GM12873 (cell line): ENCODE measurements around the gene SLC35A3.

Experiments
- CTCF ChIP-seq: IDR thresholded peaks from 2 replicates; pipeline ENCODE4 v1.5.1; 2012; ENCODE audit warnings: low read depth, mild to moderate bottlenecking, moderate library complexity, low read length, control low read depth; ENCODE audit not compliant: insufficient read depth; ENCODE audit errors: missing control alignments

SLC35A3 gene

DNA sequence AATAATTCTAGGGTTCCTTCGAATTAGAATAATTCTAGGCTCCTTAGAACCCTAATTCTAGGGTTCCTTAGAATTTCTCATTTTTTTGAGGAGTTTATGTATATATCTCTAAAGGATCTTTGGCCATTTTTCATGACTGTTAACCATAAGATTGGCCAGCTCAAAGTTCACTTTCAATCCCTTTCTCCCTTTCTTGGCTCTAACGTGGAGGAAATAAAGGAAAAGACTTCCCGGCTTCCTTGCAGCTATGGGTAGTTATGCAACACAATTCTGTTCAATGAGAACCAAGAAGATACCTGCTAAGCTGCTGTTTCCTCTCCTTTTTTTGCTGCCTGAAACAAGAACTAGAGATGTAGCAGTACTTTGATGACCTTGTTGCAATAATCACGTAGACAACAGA is 27.2 kb downstream of the SLC35A3 start:
- no peak for TF ChIP-seq CTCF

GRCh38 chr1:100001462-100001861 is 31.7 kb downstream of the SLC35A3 start:
- TF ChIP-seq CTCF = no peak

DNA sequence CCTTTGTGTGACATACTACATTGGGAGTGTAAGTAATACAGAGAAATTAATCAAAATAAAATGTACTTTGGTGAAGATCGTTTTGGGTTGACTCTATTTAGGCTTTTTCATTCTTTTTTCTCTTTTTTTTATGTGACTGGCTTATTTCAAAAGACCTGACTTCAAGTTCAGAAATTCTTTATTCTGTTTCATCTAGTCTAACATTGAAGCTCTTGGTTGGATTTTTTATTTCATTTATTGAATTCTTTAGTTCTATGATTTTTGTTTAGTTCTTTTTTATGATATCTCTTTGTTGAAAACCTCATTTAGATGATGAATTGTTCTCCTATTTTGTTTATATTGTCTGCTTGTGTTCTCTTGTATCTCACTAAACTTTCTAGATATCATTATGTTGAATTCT is 35.6 kb downstream of the SLC35A3 start:
- no peak for TF ChIP-seq CTCF

DNA sequence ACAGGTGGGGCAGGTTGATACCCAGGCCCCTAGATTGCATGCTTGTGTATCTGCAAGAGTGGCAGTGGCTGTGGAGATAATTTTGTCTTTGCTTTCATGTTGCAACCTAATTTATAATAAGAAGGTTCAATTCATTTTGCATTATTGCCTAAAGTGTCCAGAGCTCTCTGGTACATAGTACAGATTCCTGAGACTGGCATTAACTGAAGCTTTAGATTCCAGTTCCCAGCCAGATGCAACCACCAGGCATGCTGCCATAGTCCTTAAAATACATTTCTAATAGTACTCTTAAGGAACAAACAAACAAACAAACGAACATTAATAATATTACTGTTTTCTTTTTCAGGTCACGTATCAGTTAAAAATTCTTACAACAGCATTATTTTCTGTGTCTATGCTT is 36.9 kb downstream of the SLC35A3 start:
- no peak for TF ChIP-seq CTCF

DNA sequence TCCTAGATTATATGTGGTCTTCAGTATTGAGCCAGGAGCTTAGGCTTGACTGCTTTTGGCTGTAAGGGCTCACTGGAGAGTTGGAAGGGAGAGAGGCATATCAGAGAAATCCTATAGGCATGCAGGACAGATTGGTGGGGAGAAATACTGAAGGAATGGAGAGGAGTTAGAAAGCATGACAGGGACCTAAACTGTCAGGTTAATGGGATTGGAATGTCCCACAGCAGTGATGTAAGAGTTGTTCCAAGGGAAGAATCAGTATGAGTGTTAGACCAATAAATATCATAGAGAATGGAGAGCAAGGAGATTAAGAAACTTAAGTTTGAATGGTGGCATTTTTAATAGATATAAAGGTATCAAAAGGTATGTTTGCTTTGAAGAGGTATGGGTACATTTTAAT is 39.7 kb downstream of the SLC35A3 start:
- no peak for TF ChIP-seq CTCF

DNA sequence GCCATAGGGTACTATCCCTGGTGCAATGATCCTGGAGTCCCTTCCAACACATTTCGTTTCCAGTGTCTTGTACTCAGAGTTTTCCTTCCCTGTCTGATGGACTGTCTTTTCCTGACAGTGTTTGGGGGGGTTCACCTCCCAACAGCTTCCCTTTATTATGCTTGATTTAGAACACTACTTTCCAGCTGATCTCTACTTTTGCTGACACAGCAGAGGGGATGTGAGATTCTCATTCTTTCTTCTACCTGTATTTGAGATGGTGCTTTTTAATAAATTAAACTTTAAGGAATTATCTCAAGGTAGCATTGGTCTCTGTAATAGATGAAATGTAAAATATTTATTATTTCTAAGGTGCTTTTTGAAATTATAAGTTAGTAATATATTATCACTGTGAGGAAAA is 41.0 kb downstream of the SLC35A3 start:
- TF ChIP-seq CTCF = no peak

GRCh38 chr1:100019220-100019619 is 49.4 kb downstream of the SLC35A3 start:
- no peak for TF ChIP-seq CTCF

DNA sequence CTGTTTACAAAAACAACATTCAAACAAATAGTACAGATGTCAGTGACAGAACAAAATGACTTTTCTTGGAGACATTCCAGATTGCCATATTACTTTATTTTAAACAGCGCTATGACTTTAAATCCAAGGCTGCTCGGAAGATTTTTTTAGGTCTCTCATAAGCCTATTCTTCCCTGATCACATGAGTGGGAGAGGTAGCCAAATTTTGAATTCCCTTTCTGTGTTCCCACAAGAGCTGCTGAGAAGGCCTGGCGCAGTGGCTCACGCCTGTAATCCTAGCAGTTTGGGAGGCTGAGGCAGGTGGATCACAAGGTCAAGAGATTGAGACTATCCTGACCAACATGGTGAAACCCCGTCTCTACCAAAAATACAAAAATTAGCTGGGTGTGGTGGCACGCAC is 53.7 kb downstream of the SLC35A3 start:
- TF ChIP-seq CTCF = no peak
